ENCODE results near the gene SPATC1L. TPM values are rescaled to one million over a fixed set of nuclear protein-coding genes. Genes with fewer than 3 reads are reported as not detected.

The SPATC1L gene
- total and polyA plus RNA-seq, 2 of the 8 experiments (the other 6 are each of a cell fraction or from before 2014, with no cell fraction given) = 24.9 to 50.0 TPM

DNA sequence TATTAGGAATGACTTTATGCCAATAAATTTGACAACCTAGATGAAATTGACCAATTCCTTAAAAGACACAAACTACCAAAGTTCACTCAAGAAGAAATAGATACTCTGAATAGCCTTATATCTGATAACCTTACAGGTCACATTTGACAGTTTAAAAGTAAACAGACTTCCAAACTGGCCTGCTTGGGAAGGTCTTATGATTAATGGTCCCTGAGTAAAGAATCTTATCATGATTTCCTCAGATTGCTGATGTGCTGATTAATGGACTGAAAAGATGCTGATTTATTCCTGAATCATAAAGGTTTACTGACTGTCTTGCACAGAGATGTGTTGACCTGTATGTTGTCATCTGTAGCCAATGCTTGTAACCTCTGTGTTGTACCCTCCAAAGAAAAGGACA is 19.2 kb downstream of the SPATC1L start:
- H3K9me3 ChIP-seq (ENCODE audit: insufficient read depth in 2 of 2, low read depth in 1 of 2, low read length in 1 of 2) = peaks cover 4 to 23% of the 10 kb centered on the region in 2 experiments; a peak in 2 of 4 replicates
- H4K20me1 ChIP-seq (replicated peaks in 1 of 2; ENCODE audit: control insufficient read depth in 1 of 2, insufficient read depth in 2 of 2, low read length in 2 of 2) = peaks cover 0 to 2% of the 10 kb centered on the region in 2 experiments
- H3K56ac ChIP-seq (replicated peaks; ENCODE audit: insufficient read length, low read depth, low read length) = no peak overlapping the region
- H3K4ac ChIP-seq (replicated peaks; ENCODE audit: insufficient read length, low read depth, low read length) = no peak overlapping the region
- no peak overlapping the region for H3K4me2 ChIP-seq (ENCODE audit: insufficient read depth in 1 of 2, low read depth in 2 of 2, low read length in 2 of 2)
- DNase-seq (ENCODE audit: low read depth in 1 of 2, low spot score in 2 of 2) = no peak
- H3K27me3 ChIP-seq (replicated peaks in 1 of 4; ENCODE audit: control insufficient read depth in 3 of 4, extremely low read depth in 1 of 4, insufficient read depth in 3 of 4, low read length in 3 of 4) = no peaks in the 10 kb centered on the region; a peak in 1 of 7 replicates
- no peak overlapping the region for H4K5ac ChIP-seq (ENCODE audit: insufficient read length, low read depth, low read length)
- no peaks in the 10 kb centered on the region for H3K79me2 ChIP-seq (ENCODE audit: control insufficient read depth in 1 of 2, insufficient read depth in 2 of 2, low read length in 2 of 2)
- H4K91ac ChIP-seq (replicated peaks; ENCODE audit: insufficient read length, low read length) = no peak overlapping the region
- no peak overlapping the region for H3K23ac ChIP-seq (ENCODE audit: insufficient read length)
- POLR2A ChIA-PET (ENCODE audit: partially characterized antibody) = no interaction called here
- H2BK5ac ChIP-seq (ENCODE audit: low read depth, low read length) = no peak overlapping the region
- no peak overlapping the region for H3K14ac ChIP-seq (ENCODE audit: insufficient read length)
- H4K8ac ChIP-seq (ENCODE audit: extremely low read depth, insufficient read depth, low read length) = no peak overlapping the region
- H3K4me3 ChIP-seq (ENCODE audit: extremely low read depth in 1 of 4, insufficient read depth in 2 of 4, low read depth in 3 of 4, low read length in 4 of 4) = no peak overlapping the region
- H3K36me3 ChIP-seq (ENCODE audit: control insufficient read depth in 2 of 4, insufficient read depth in 4 of 4, low read length in 3 of 4) = peaks cover 0 to 19% (median 6%) of the 10 kb centered on the region in 4 experiments; a peak in 4 of 8 replicates
- H2BK20ac ChIP-seq (ENCODE audit: low read length) = no peak overlapping the region
- H3K18ac ChIP-seq (ENCODE audit: extremely low read depth, low read length) = no peak overlapping the region
- H2BK12ac ChIP-seq (ENCODE audit: low read depth, low read length) = no peak overlapping the region
- no peak overlapping the region for H2BK15ac ChIP-seq (ENCODE audit: low read length)
- no peaks in the 10 kb centered on the region for H3K23me2 ChIP-seq (ENCODE audit: low read depth, low read length)
- no peak overlapping the region for H2AFZ ChIP-seq (ENCODE audit: low read length)
- FAIRE-seq = no peak
- no peak overlapping the region for H2AK5ac ChIP-seq (ENCODE audit: low read depth, low read length)
- no peaks in the 10 kb centered on the region for H3K4me1 ChIP-seq (replicated peaks in 1 of 4; ENCODE audit: control insufficient read depth in 3 of 4, insufficient read depth in 4 of 4, low read length in 3 of 4)
- no peak overlapping the region for H3K9ac ChIP-seq (replicated peaks in 1 of 4; ENCODE audit: extremely low read depth in 1 of 4, low read depth in 3 of 4, low read length in 3 of 4)
- H2BK120ac ChIP-seq (replicated peaks; ENCODE audit: low read depth, low read length) = no peak overlapping the region
- no peak overlapping the region for H3K27ac ChIP-seq (ENCODE audit: low read depth, low read length)
- no peaks in the 10 kb centered on the region; the same call in none of the 2 replicates for H3K79me1 ChIP-seq (ENCODE audit: low read depth, low read length)
- CTCF ChIA-PET (ENCODE audit: partially characterized antibody) = no interaction called here
- TF ChIP-seq ATF3 (IDR thresholded peaks at IDR 0.05; ENCODE audit: insufficient read depth, low read depth, low read length) (no peak), RXRA (IDR thresholded peaks at IDR 0.05; ENCODE audit: insufficient read depth, low read depth, low read length) (no peak), JUN (IDR thresholded peaks at IDR 0.05; ENCODE audit: low read depth, low read length) (no peak)
